SK-N-SH (cell line): ENCODE data around the gene ANXA9. TPM values are rescaled to one million over a fixed set of nuclear protein-coding genes. Genes with fewer than 3 reads are reported as not detected.
A peak's percentile ranks its signal among the peaks of the same experiment; 100 is the strongest.

ENCODE experiments used
- CTCF ChIA-PET: fragments of 300-600, 350-600 bp; formaldehyde crosslinking; extraction: SDS; loops from one replicate; lab custom pipeline; 2021; lab: Yijun Ruan, JAX
- POLR2A ChIA-PET: fragments of 350-600 bp; sonication (Branson Sonifier 250); formaldehyde crosslinking; extraction: SDS; loops from one replicate; lab custom pipeline; 2020; ENCODE audit warnings: antibody characterized with exemption, inconsistent platforms; lab: Yijun Ruan, JAX
- DNase-seq: peaks from one replicate; pipeline ENCODE4 v3.0.0; 2012
- H2AFZ ChIP-seq: fragments of 200-600 bp; sonication (generic); 2 replicates; pipeline ENCODE4 v1.8.1; 2016; ENCODE audit warnings: antibody characterized with exemption, mild to moderate bottlenecking, low read depth
- H3F3A ChIP-seq: fragments of 200-600 bp; sonication (generic); replicated peaks from 2 replicates; pipeline ENCODE3; 2016; ENCODE audit warnings: antibody characterized with exemption, mild to moderate bottlenecking; ENCODE audit not compliant: insufficient read depth
- H3K27ac ChIP-seq, 2 experiments: fragments of 200-500 bp in 1 of 2; fragments of 200-600 bp in 1 of 2; sonication (Bioruptor generic) in 1 of 2; sonication (generic), shearing (Covaris generic) in 1 of 2; 2 replicates each; pipeline versions ENCODE4 v1.5.1 to v1.6.1; 2014 to 2016; ENCODE audit warnings: low read depth in 2 of 2, inconsistent platforms in 1 of 2, low read length in 1 of 2, mild to moderate bottlenecking in 1 of 2, mixed read lengths in 1 of 2
- H3K27me3 ChIP-seq: fragments of 200-600 bp; sonication (generic), shearing (Covaris generic); 2 replicates; pipeline ENCODE4 v1.6.1; 2016; ENCODE audit warnings: mixed run types; ENCODE audit not compliant: insufficient read depth
- H3K36me3 ChIP-seq, 2 experiments: fragments of 200-500 bp in 1 of 2; fragments of 200-600 bp in 1 of 2; sonication (Bioruptor generic) in 1 of 2; sonication (generic) in 1 of 2; replicated peaks in 1 of 2; 2 replicates each; pipeline versions ENCODE3 to v1.5.1; 2014 to 2016; ENCODE audit warnings: low read length in 1 of 2, mild to moderate bottlenecking in 1 of 2; ENCODE audit not compliant: insufficient read depth in 2 of 2, control insufficient read depth in 1 of 2
- H3K4me1 ChIP-seq, 2 experiments: fragments of 200-500 bp in 1 of 2; fragments of 200-600 bp in 1 of 2; sonication (Bioruptor generic) in 1 of 2; sonication (generic), shearing (Covaris generic) in 1 of 2; 2 replicates each; pipeline versions ENCODE4 v1.5.1 to v1.6.1; 2014 to 2016; ENCODE audit warnings: low read depth in 1 of 2, low read length in 1 of 2, mixed run types in 1 of 2; ENCODE audit not compliant: insufficient read depth in 2 of 2, control insufficient read depth in 1 of 2
- H3K4me2 ChIP-seq: fragments of 200-600 bp; sonication (generic), shearing (Covaris generic); 2 replicates; pipeline ENCODE4 v1.6.1; 2017; ENCODE audit warnings: mixed run types
- H3K4me3 ChIP-seq, 2 experiments: fragments of 200-500 bp in 1 of 2; fragments of 200-600 bp in 1 of 2; sonication (Bioruptor generic) in 1 of 2; sonication (generic), shearing (Covaris generic) in 1 of 2; 2 replicates each; pipeline versions ENCODE4 v1.5.1 to v1.8.1; 2014 to 2016; ENCODE audit warnings: low read depth in 2 of 2, inconsistent platforms in 1 of 2, low read length in 1 of 2, mild to moderate bottlenecking in 1 of 2, mixed read lengths in 1 of 2, moderate library complexity in 1 of 2
- H3K79me2 ChIP-seq: fragments of 200-600 bp; sonication (generic); 2 replicates; pipeline ENCODE4 v1.8.1; 2017; ENCODE audit warnings: mild to moderate bottlenecking; ENCODE audit not compliant: insufficient read depth
- H3K9ac ChIP-seq: fragments of 200-600 bp; sonication (generic); 2 replicates; pipeline ENCODE4 v1.6.1; 2017; ENCODE audit warnings: mixed run types
- H3K9me2 ChIP-seq: fragments of 200-600 bp; sonication (generic); 2 replicates; pipeline ENCODE4 v1.6.1; 2017; ENCODE audit warnings: mixed run types
- H3K9me3 ChIP-seq: fragments of 200-600 bp; sonication (generic); 2 replicates; pipeline ENCODE4 v1.6.1; 2017; ENCODE audit warnings: mixed run types, mild to moderate bottlenecking, moderate library complexity
- H4K20me1 ChIP-seq: fragments of 200-600 bp; sonication (generic); 2 replicates; pipeline ENCODE4 v1.6.1; 2017; ENCODE audit warnings: mild to moderate bottlenecking, mixed run types; ENCODE audit not compliant: insufficient read depth
- CHD2 ChIP-seq: fragments of 150-350 bp; IDR thresholded peaks from 2 replicates; pipeline ENCODE4 v1.6.1; 2018; ENCODE audit warnings: low read length; ENCODE audit not compliant: partially characterized antibody
- EP300 ChIP-seq, 2 experiments: IDR thresholded peaks; 2 replicates each; pipeline versions ENCODE4 v1.4.0 to v1.6.1; 2012; ENCODE audit warnings: borderline replicate concordance in 1 of 2, low read depth in 1 of 2, low read length in 1 of 2
- FOSL2 ChIP-seq: IDR thresholded peaks from 2 replicates; pipeline ENCODE4 v1.4.0; 2012; ENCODE audit warnings: low read depth, mild to moderate bottlenecking, moderate library complexity, borderline replicate concordance
- FOXJ3 ChIP-seq: sonication (generic); formaldehyde crosslinking; IDR thresholded peaks from 2 replicates; pipeline ENCODE4 v1.5.1; 2020; ENCODE audit warnings: mild to moderate bottlenecking, missing genetic modification reagents
- FOXM1 ChIP-seq: IDR thresholded peaks from 2 replicates; pipeline ENCODE4 v1.4.0; 2012; ENCODE audit warnings: low read depth, mild to moderate bottlenecking
- GATA2 ChIP-seq: sonication (generic); formaldehyde crosslinking; IDR thresholded peaks from 2 replicates; pipeline ENCODE4 v1.5.0; 2020; ENCODE audit warnings: mild to moderate bottlenecking, missing genetic modification reagents
- IRF3 ChIP-seq: fragments of 150-350 bp; IDR thresholded peaks from 2 replicates; pipeline ENCODE4 v1.6.1; 2016; ENCODE audit warnings: mild to moderate bottlenecking, low read depth, low read length
- MXI1 ChIP-seq: IDR thresholded peaks from 2 replicates; pipeline ENCODE4 v1.6.1; 2012; ENCODE audit warnings: mild to moderate bottlenecking, low read depth, low read length, improper control_type of control experiment
- NFIC ChIP-seq: IDR thresholded peaks from 2 replicates; pipeline ENCODE4 v1.4.0; 2012; ENCODE audit warnings: borderline replicate concordance
- NRF1 ChIP-seq: IDR thresholded peaks from 2 replicates; pipeline ENCODE4 v1.6.1; 2012; ENCODE audit warnings: low read depth, mild to moderate bottlenecking, low read length
- POLR2AphosphoS5 ChIP-seq: IDR thresholded peaks from 2 replicates; pipeline ENCODE4 v1.6.1; 2012; ENCODE audit warnings: low read depth, low read length
- RCOR1 ChIP-seq: fragments of 150-350 bp; IDR thresholded peaks from 2 replicates; pipeline ENCODE4 v1.6.1; 2017; ENCODE audit warnings: antibody characterized with exemption, low read length
- RXRA ChIP-seq: IDR thresholded peaks from 2 replicates; pipeline ENCODE4 v1.4.0; 2012; ENCODE audit warnings: low read depth, mild to moderate bottlenecking, borderline replicate concordance
- SIN3A ChIP-seq: IDR thresholded peaks from 2 replicates; pipeline ENCODE4 v1.6.1; 2012; ENCODE audit warnings: low read depth, mild to moderate bottlenecking, low read length, moderate library complexity, borderline replicate concordance
- SMC3 ChIP-seq: IDR thresholded peaks from 2 replicates; pipeline ENCODE4 v1.6.1; 2012; ENCODE audit warnings: low read depth, low read length, improper control_type of control experiment
- TEAD4 ChIP-seq: IDR thresholded peaks from 2 replicates; pipeline ENCODE4 v1.4.0; 2012; ENCODE audit warnings: mild to moderate bottlenecking, borderline replicate concordance; ENCODE audit not compliant: insufficient read depth
- YY1 ChIP-seq: IDR thresholded peaks from 2 replicates; pipeline ENCODE4 v1.4.0; 2012; ENCODE audit warnings: low read depth, mild to moderate bottlenecking
- WGBS: methylation state at CpG from one replicate; pipeline ENCODE4 v1.1.6; 2017; ENCODE audit warnings: low lambda C conversion rate; 5-methylcytosine and 5-hydroxymethylcytosine counted together
- polyA plus RNA-seq, 3 experiments: library from polyadenylated mRNA; depleted of rRNA; stranded (reverse); fragments of >200 nt; gene quantifications; 2 replicates each; pipeline ENCODE4 v1.2.3, GENCODE V29; 2012
- TF ChIP-seq, protein P1 (sequence below): IDR thresholded peaks from 2 replicates; pipeline ENCODE4 v1.4.0; 2012; ENCODE audit warnings: low read depth, borderline replicate concordance
- TF ChIP-seq, protein P2 (sequence below): fragments of 200-600 bp; sonication (generic); IDR thresholded peaks from 2 replicates; pipeline ENCODE4 v1.6.1; 2017; ENCODE audit warnings: antibody characterized with exemption, mild to moderate bottlenecking, moderate library complexity

The ANXA9 gene
- polyA plus RNA-seq, 1 of the 3 experiments (the other 2 are of a cell fraction) = 0.07 TPM

DNA sequence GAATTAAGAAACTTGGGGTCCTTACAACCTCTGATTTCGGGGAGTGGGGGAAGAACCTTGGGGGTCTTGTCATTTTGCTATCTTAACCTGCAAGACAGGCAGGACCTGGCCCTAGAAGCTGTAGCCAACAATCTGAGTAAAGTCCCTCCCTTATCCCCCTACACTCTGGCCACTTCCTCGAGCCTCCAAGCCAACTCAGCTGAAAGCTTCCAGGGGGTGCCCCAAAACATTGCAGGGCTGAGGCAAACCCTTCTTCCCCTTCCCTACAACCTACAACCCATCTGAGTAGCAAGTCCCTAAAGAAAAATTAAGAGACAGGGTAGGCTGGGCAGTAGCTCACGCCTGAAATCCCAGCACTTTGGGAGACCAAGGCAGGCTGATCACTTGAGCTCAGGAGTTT is 12.5 kb upstream of the ANXA9 start:
- Histone ChIP-seq H3K36me3 (peaks cover 36 to 43% of the 10 kb centered on the region in 2 experiments), H3K4me1 (peaks cover 21 to 31% of the 10 kb centered on the region in 2 experiments), H3K27ac (no peak overlapping the region), H3K4me2 (no peak overlapping the region), H3K9ac (no peak overlapping the region), H3K9me2 (no peaks in the 10 kb centered on the region), H3K27me3 (no peaks in the 10 kb centered on the region), H2AFZ (no peak overlapping the region), H3K9me3 (no peaks in the 10 kb centered on the region), H3K79me2 (peaks cover 71% of the 10 kb centered on the region), H3K4me3 (no peak overlapping the region), H4K20me1 (peaks cover 53% of the 10 kb centered on the region), H3F3A (peaks cover 12% of the 10 kb centered on the region)
- ChIA-PET POLR2A (no interaction called here), CTCF (interaction anchor here (1.5 to 2.2 kb wide), 2 partner anchors 11 to 37 kb away, joined by 7 to 12 read pairs; partner anchors contain the start of genes ANXA9 and MINDY1)
- 100% methylated on average over 3 of the region's 3 CpGs for WGBS
- TF ChIP-seq RXRA (no peak), EP300 (IDR thresholded peaks at IDR 0.05; ENCODE audit: borderline replicate concordance in 1 of 2, low read depth in 1 of 2, low read length in 1 of 2) (no peak), FOXJ3 (CRISPR knock-in tag) (no peak), NFIC (no peak)
- no peak for DNase-seq

- Histone ChIP-seq H3K9me2 (no peaks in the 10 kb centered on the region), H3K27me3 (no peaks in the 10 kb centered on the region), H3K4me2 (peak overlapping the region; percentile 89)
- TF ChIP-seq SIN3A (no peak), FOXM1 (no peak), SMC3 (no peak), TEAD4 (no peak), GATA2 (CRISPR knock-in tag) (no peak), NRF1 (no peak), YY1 (no peak), CHD2 (no peak), RXRA (no peak), RCOR1 (no peak), FOSL2 (no peak), IRF3 (no peak), MXI1 (no peak), POLR2AphosphoS5 (no peak)
- TF ChIP-seq, protein P1, sequence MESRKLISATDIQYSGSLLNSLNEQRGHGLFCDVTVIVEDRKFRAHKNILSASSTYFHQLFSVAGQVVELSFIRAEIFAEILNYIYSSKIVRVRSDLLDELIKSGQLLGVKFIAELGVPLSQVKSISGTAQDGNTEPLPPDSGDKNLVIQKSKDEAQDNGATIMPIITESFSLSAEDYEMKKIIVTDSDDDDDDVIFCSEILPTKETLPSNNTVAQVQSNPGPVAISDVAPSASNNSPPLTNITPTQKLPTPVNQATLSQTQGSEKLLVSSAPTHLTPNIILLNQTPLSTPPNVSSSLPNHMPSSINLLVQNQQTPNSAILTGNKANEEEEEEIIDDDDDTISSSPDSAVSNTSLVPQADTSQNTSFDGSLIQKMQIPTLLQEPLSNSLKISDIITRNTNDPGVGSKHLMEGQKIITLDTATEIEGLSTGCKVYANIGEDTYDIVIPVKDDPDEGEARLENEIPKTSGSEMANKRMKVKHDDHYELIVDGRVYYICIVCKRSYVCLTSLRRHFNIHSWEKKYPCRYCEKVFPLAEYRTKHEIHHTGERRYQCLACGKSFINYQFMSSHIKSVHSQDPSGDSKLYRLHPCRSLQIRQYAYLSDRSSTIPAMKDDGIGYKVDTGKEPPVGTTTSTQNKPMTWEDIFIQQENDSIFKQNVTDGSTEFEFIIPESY = no peak
- TF ChIP-seq, protein P2, sequence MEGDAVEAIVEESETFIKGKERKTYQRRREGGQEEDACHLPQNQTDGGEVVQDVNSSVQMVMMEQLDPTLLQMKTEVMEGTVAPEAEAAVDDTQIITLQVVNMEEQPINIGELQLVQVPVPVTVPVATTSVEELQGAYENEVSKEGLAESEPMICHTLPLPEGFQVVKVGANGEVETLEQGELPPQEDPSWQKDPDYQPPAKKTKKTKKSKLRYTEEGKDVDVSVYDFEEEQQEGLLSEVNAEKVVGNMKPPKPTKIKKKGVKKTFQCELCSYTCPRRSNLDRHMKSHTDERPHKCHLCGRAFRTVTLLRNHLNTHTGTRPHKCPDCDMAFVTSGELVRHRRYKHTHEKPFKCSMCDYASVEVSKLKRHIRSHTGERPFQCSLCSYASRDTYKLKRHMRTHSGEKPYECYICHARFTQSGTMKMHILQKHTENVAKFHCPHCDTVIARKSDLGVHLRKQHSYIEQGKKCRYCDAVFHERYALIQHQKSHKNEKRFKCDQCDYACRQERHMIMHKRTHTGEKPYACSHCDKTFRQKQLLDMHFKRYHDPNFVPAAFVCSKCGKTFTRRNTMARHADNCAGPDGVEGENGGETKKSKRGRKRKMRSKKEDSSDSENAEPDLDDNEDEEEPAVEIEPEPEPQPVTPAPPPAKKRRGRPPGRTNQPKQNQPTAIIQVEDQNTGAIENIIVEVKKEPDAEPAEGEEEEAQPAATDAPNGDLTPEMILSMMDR = no peak
- TF ChIP-seq, all 33 proteins: peak for 0
- H3K4me3 ChIP-seq = no peak overlapping the region
- CTCF ChIA-PET = interaction anchor here (1.0 to 2.2 kb wide), 4 partner anchors 8 to 36 kb away, joined by 3 to 12 read pairs (median 5); partner anchors contain the start of genes ANXA9 and MINDY1
- H2AFZ ChIP-seq = no peak overlapping the region
- peak overlapping the region in 1 of 2 experiments; percentile 54; a peak in 1 of 4 replicates for H3K27ac ChIP-seq
- no peak for DNase-seq
- POLR2A ChIA-PET = interaction anchor here (0.6 to 1.6 kb wide), 2 partner anchors 12 to 279 kb away, joined by 3 to 4 read pairs; no protein-coding TSS in a partner anchor
- no peak overlapping the region for H3K9ac ChIP-seq
- H4K20me1 ChIP-seq = peaks cover 53% of the 10 kb centered on the region
- 78% methylated on average over 11 of the region's 11 CpGs for WGBS
- peaks cover 26 to 30% of the 10 kb centered on the region in 2 experiments for H3K36me3 ChIP-seq
- H3K9me3 ChIP-seq = no peaks in the 10 kb centered on the region
- H3F3A ChIP-seq = peaks cover 9% of the 10 kb centered on the region
- peaks cover 79% of the 10 kb centered on the region for H3K79me2 ChIP-seq
- peaks cover 21 to 31% of the 10 kb centered on the region in 2 experiments for H3K4me1 ChIP-seq
Measured at GRCh38 chr1:150970808-150971582, 11.1 kb upstream of the ANXA9 start.
